Keratinocyte (primary cell): ENCODE measurements around the gene RNF39.

Experiments used
- EZH2 ChIP-seq: IDR thresholded peaks from one replicate; pipeline ENCODE4 v1.6.1; 2012; ENCODE audit warnings: inconsistent platforms, mild to moderate bottlenecking, low read length, moderate library complexity
- TF ChIP-seq, protein P1 (sequence below), 3 experiments: IDR thresholded peaks in 1 of 3; conservative IDR thresholded peaks in 1 of 3; optimal IDR thresholded peaks in 1 of 3; 2 replicates in 2 of 3; 3 replicates in 1 of 3; pipeline versions ENCODE3 to v1.5.1; 2011; ENCODE audit warnings: low read length in 3 of 3, mild to moderate bottlenecking in 3 of 3, moderate library complexity in 2 of 3, control low read depth in 1 of 3, inconsistent platforms in 1 of 3; ENCODE audit not compliant: insufficient read depth in 2 of 3; ENCODE audit errors: extremely low read depth in 1 of 3

DNA sequence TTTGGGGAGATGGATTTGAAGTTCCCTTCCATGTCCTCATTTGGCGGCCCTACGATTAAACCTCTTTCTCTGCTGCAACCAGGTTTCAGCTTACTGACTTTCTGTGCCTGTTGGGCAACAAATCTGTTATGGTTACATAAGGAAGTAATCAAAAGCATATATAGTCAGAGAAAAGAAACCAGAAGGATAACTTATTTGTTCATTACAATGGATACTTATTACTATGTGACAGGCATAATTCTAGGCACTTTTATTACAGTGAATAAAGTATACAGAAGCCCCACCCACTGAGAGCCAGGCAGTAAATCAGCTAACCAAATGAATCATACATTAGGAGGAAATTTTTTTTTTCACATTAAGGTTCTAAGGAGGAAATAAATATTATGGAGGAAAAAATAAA, 46.9 kb upstream of the RNF39 start:
- TF ChIP-seq, protein P1, sequence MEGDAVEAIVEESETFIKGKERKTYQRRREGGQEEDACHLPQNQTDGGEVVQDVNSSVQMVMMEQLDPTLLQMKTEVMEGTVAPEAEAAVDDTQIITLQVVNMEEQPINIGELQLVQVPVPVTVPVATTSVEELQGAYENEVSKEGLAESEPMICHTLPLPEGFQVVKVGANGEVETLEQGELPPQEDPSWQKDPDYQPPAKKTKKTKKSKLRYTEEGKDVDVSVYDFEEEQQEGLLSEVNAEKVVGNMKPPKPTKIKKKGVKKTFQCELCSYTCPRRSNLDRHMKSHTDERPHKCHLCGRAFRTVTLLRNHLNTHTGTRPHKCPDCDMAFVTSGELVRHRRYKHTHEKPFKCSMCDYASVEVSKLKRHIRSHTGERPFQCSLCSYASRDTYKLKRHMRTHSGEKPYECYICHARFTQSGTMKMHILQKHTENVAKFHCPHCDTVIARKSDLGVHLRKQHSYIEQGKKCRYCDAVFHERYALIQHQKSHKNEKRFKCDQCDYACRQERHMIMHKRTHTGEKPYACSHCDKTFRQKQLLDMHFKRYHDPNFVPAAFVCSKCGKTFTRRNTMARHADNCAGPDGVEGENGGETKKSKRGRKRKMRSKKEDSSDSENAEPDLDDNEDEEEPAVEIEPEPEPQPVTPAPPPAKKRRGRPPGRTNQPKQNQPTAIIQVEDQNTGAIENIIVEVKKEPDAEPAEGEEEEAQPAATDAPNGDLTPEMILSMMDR (optimal IDR thresholded peaks at IDR 0.05 in 1 of 3, IDR thresholded peaks at IDR 0.05 in 1 of 3, conservative IDR thresholded peaks at IDR 0.05 in 1 of 3; ENCODE audit: extremely low read depth in 1 of 3, insufficient read depth in 2 of 3, low read length in 3 of 3), result no peak
- no peak for TF ChIP-seq EZH2
